Upper lobe of left lung (tissue), 6 donors: ENCODE measurements around the gene PMPCA. TPM values are rescaled to one million over a fixed set of nuclear protein-coding genes. Genes with fewer than 3 reads are reported as not detected.
"Not testable (repeated sequence)": the region's sequence is repeated elsewhere in the genome, so short reads cannot be mapped to it uniquely, and the experiment has no call there.

ENCODE experiments used
- ATAC-seq, 2 donors: fragments of 200-7000 bp; cut with Tn5 transposase; one replicate each; pipeline ENCODE4 v1.9.1; 2022; ENCODE audit warnings: mild to moderate bottlenecking in 2 of 2, moderate library complexity in 2 of 2; ENCODE audit not compliant: low FRiP score in 2 of 2
- DNase-seq, 2 donors: peaks; one replicate each; pipeline ENCODE4 v3.0.0-alpha.2; 2019 to 2020
- H3K27ac ChIP-seq, 4 donors: fragments of 200-600 bp; sonication (generic); one replicate each; pipeline ENCODE4 v1.5.1; 2016 to 2019
- H3K27me3 ChIP-seq, 4 donors: fragments of 200-600 bp; sonication (generic); one replicate each; pipeline ENCODE4 v1.5.1; 2017 to 2019
- H3K36me3 ChIP-seq, 4 donors: fragments of 200-600 bp; sonication (generic); one replicate each; pipeline ENCODE4 v1.5.1; 2016 to 2019
- H3K4me1 ChIP-seq, 4 donors: fragments of 200-600 bp; sonication (generic); one replicate each; pipeline ENCODE4 v1.5.1; 2018 to 2019
- H3K4me3 ChIP-seq, 4 donors: fragments of 200-600 bp; sonication (generic); one replicate each; pipeline ENCODE4 v1.5.1; 2017 to 2019; ENCODE audit warnings: mild to moderate bottlenecking in 2 of 4, moderate library complexity in 1 of 4
- H3K9me3 ChIP-seq, 4 donors: fragments of 200-600 bp; sonication (generic); one replicate each; pipeline ENCODE4 v1.5.1; 2018 to 2019
- CTCF ChIP-seq, 6 experiments: fragments of 450-650 bp in 4 of 6; fragments of 200-600 bp in 2 of 6; sonication (generic) in 2 of 6; IDR thresholded peaks; one replicate each; pipeline ENCODE4 v1.5.1; 2016 to 2019; ENCODE audit warnings: antibody characterized with exemption in 6 of 6
- EP300 ChIP-seq, 4 donors: sonication (generic); formaldehyde crosslinking; IDR thresholded peaks; one replicate each; pipeline ENCODE4 v1.5.1; 2017; ENCODE audit warnings: antibody characterized with exemption in 4 of 4, control low read depth in 2 of 4
- POLR2A ChIP-seq, 4 donors: fragments of 450-650 bp; IDR thresholded peaks; one replicate each; pipeline ENCODE4 v1.5.1; 2016 to 2017; ENCODE audit warnings: antibody characterized with exemption in 4 of 4, mild to moderate bottlenecking in 2 of 4
- POLR2AphosphoS5 ChIP-seq, 2 donors: sonication (generic); formaldehyde crosslinking; IDR thresholded peaks; one replicate each; pipeline ENCODE4 v1.5.1; 2017; ENCODE audit warnings: antibody characterized with exemption in 2 of 2
- WGBS, 2 donors: methylation state at CpG; one replicate each; pipeline ENCODE4 v1.1.5; 2017 to 2018; 5-methylcytosine and 5-hydroxymethylcytosine counted together
- total RNA-seq, 6 donors: library from RNA; depleted of rRNA in 4 of 6; stranded (reverse); fragments of >200 nt in 4 of 6; gene quantifications; one replicate each; pipeline versions ENCODE4 v1.1.0 to v1.2.1, GENCODE V29; 2016 to 2021
- donor health status: DM: no; HTN: no; CAD: no; lungs with moderate emphysema.
- donor health status: DM: no; HTN: yes; CAD: no; lungs with severe emphysema.

The PMPCA gene
- total RNA-seq, 6 donors from 2014 or later, result 30.4 to 48.2 (median 41.0) TPM

GRCh38 chr9:136405481-136405880, 5.0 kb upstream of the PMPCA start:
- 85 to 92% methylated on average over 7 of the region's 7 CpGs for WGBS, 2 donors
- peak in 1 of 2 donors; percentile 6 for DNase-seq
- Histone ChIP-seq H3K36me3 (peaks cover 19 to 50% (median 39%) of the 10 kb centered on the region in 4 donors), H3K4me1 (peaks cover 12 to 20% (median 14%) of the 10 kb centered on the region in 4 donors), H3K9me3 (no peaks in the 10 kb centered on the region), H3K27me3 (no peaks in the 10 kb centered on the region), H3K27ac (no peak overlapping the region), H3K4me3 (no peak overlapping the region)
- TF ChIP-seq EP300 (IDR thresholded peaks at IDR 0.05) (no peak), POLR2A (IDR thresholded peaks at IDR 0.05) (no peak), POLR2AphosphoS5 (IDR thresholded peaks at IDR 0.05) (no peak), CTCF (IDR thresholded peaks at IDR 0.05) (no peak)
- no peak for ATAC-seq

GRCh38 chr9:136405904-136406303, 4.6 kb upstream of the PMPCA start:
- not testable (repeated sequence) for ATAC-seq, H3K4me3 ChIP-seq, H3K9me3 ChIP-seq, H3K27ac ChIP-seq, H3K27me3 ChIP-seq
- peak in 1 of 2 donors; percentile 16 for DNase-seq
- 90 to 93% methylated on average over 10 of the region's 10 CpGs for WGBS, 2 donors
- Histone ChIP-seq H3K36me3 (peaks cover 19 to 50% (median 39%) of the 10 kb centered on the region in 4 donors), H3K4me1 (peaks cover 10 to 18% (median 12%) of the 10 kb centered on the region in 4 donors)

- not testable (repeated sequence) for H3K27ac ChIP-seq, H3K9me3 ChIP-seq, ATAC-seq, H3K27me3 ChIP-seq, H3K4me3 ChIP-seq
- H3K4me1 ChIP-seq, result peaks cover 20 to 30% (median 23%) of the 10 kb centered on the region in 4 donors
- H3K36me3 ChIP-seq, result peaks cover 17 to 49% (median 38%) of the 10 kb centered on the region in 4 donors
- 93 to 94% methylated on average over 21 to 28 of the region's 28 CpGs for WGBS, 2 donors
- peak in 1 of 2 donors; percentile 85 for DNase-seq
These were observed 3.4 kb upstream of the PMPCA start for GRCh38 chr9:136407061-136407460.

- Histone ChIP-seq H3K27ac (no peak overlapping the region), H3K36me3 (peaks cover 16 to 50% (median 38%) of the 10 kb centered on the region in 4 donors), H3K4me1 (peaks cover 20 to 31% (median 23%) of the 10 kb centered on the region in 4 donors), H3K9me3 (no peaks in the 10 kb centered on the region), H3K27me3 (no peaks in the 10 kb centered on the region), H3K4me3 (no peak overlapping the region)
- ATAC-seq, result no peak
- no peak for DNase-seq
- 90 to 93% methylated on average over 6 to 7 of the region's 7 CpGs for WGBS, 2 donors
- no peak for TF ChIP-seq CTCF (IDR thresholded peaks at IDR 0.05)
- no peak for TF ChIP-seq POLR2AphosphoS5 (IDR thresholded peaks at IDR 0.05)
- no peak for TF ChIP-seq POLR2A (IDR thresholded peaks at IDR 0.05)
- no peak for TF ChIP-seq EP300 (IDR thresholded peaks at IDR 0.05)
These were observed 2.5 kb upstream of the PMPCA start for GRCh38 chr9:136407911-136408310.

GRCh38 chr9:136409557-136410455, 652 bp upstream of the PMPCA start:
- DNase-seq, result peak; percentile 38 to 87
- H3K4me3 ChIP-seq, result peak overlapping the region; percentile 61 to 97 (median 89)
- no peaks in the 10 kb centered on the region for H3K27me3 ChIP-seq
- TF ChIP-seq CTCF (IDR thresholded peaks at IDR 0.05) (no peak), POLR2A (IDR thresholded peaks at IDR 0.05) (peak in 2 of 4 donors; percentile 28 to 56)
- H3K27ac ChIP-seq, result peak overlapping the region; percentile 83 to 91 (median 88)
- no peaks in the 10 kb centered on the region for H3K9me3 ChIP-seq
- 12 to 15% methylated on average over 25 to 35 of the region's 71 CpGs for WGBS, 2 donors
- peak; percentile 20 to 42 for ATAC-seq
- H3K4me1 ChIP-seq, result peaks cover 20 to 31% (median 23%) of the 10 kb centered on the region in 4 donors
- peaks cover 13 to 54% (median 41%) of the 10 kb centered on the region in 4 donors for H3K36me3 ChIP-seq
